Measurements from ENCODE around the gene DZANK1.
"Not testable (repeated sequence)": the region's sequence is repeated elsewhere in the genome, so short reads cannot be mapped to it uniquely, and the experiment has no call there.

Gene DZANK1

GRCh38 chr20:18431206-18431605 is 35.6 kb downstream of the DZANK1 start:
- no peak for DNase-seq

GRCh38 chr20:18430172-18430826 is 36.5 kb downstream of the DZANK1 start:
- no peak for DNase-seq

GRCh38 chr20:18428490-18429173 is 38.2 kb downstream of the DZANK1 start:
- DNase-seq, result no peak

- DNase-seq, result no peak
These were observed 39.6 kb downstream of the DZANK1 start for GRCh38 chr20:18427214-18427613.

GRCh38 chr20:18421608-18422007 is 45.2 kb downstream of the DZANK1 start:
- DNase-seq, result no peak

- no peak for DNase-seq
These were observed 50.3 kb downstream of the DZANK1 start for GRCh38 chr20:18416486-18416885.

- no peak for DNase-seq
These were observed 52.7 kb downstream of the DZANK1 start for GRCh38 chr20:18414140-18414539.

GRCh38 chr20:18412221-18412901 is 54.5 kb downstream of the DZANK1 start:
- no peak for DNase-seq

GRCh38 chr20:18405826-18406225 is 61.0 kb downstream of the DZANK1 start:
- DNase-seq, result no peak

- no peak for DNase-seq
These were observed 62.7 kb downstream of the DZANK1 start for GRCh38 chr20:18404172-18404571.

- no peak for DNase-seq
These were observed 63.6 kb downstream of the DZANK1 start for GRCh38 chr20:18403269-18403668.

GRCh38 chr20:18401305-18401704 is 65.5 kb downstream of the DZANK1 start:
- no peak for DNase-seq

GRCh38 chr20:18400460-18400859 is 66.4 kb downstream of the DZANK1 start:
- DNase-seq, result no peak

GRCh38 chr20:18398713-18399112 is 68.1 kb downstream of the DZANK1 start:
- not testable (repeated sequence) for DNase-seq

- no peak for DNase-seq
These were observed 69.8 kb downstream of the DZANK1 start for GRCh38 chr20:18397030-18397429.

GRCh38 chr20:18395544-18395943 is 71.3 kb downstream of the DZANK1 start:
- no peak for DNase-seq

- DNase-seq, result no peak
These were observed 72.5 kb downstream of the DZANK1 start for GRCh38 chr20:18394363-18394762.

- no peak for DNase-seq
These were observed 75.1 kb downstream of the DZANK1 start for GRCh38 chr20:18391686-18392085.

GRCh38 chr20:18390201-18390600 is 76.6 kb downstream of the DZANK1 start:
- DNase-seq, result no peak

- no peak for DNase-seq
These were observed 78.0 kb downstream of the DZANK1 start for GRCh38 chr20:18388860-18389259.

- no peak for DNase-seq
These were observed 85.8 kb downstream of the DZANK1 start for GRCh38 chr20:18380908-18381529.

GRCh38 chr20:18377896-18378481 is 88.8 kb downstream of the DZANK1 start:
- DNase-seq, result no peak

GRCh38 chr20:18375551-18375950 is 91.3 kb downstream of the DZANK1 start:
- not testable (repeated sequence) for DNase-seq

All from stimulated activated CD4-positive, alpha-beta T cell treated with anti-CD3 and anti-CD28 coated beads, Interleukin-4, amount 100 ng/mL, for 24 hours (primary cell).